Neural progenitor cell (in vitro differentiated cells): ENCODE data around the gene TCF4. TPM values are rescaled to one million over a fixed set of nuclear protein-coding genes. Genes with fewer than 3 reads are reported as not detected.

Experiments
- DNase-seq: peaks from one replicate; pipeline ENCODE4 v3.0.0-alpha.2; 2016; ENCODE audit warnings: low spot score
- H2AFZ ChIP-seq: fragments of 200-600 bp; sonication (generic); replicated peaks from 2 replicates; pipeline ENCODE4 v1.6.1; 2016; ENCODE audit warnings: antibody characterized with exemption
- H3F3A ChIP-seq: fragments of 200-600 bp; sonication (generic); 2 replicates; pipeline ENCODE4 v1.6.1; 2016; ENCODE audit warnings: antibody characterized with exemption, low read depth
- H3K27ac ChIP-seq: fragments of 200-600 bp; sonication (generic); 2 replicates; pipeline ENCODE4 v1.5.1; 2016; ENCODE audit warnings: mild to moderate bottlenecking
- H3K27me3 ChIP-seq: fragments of 200-600 bp; sonication (generic); 2 replicates; pipeline ENCODE4 v1.6.1; 2016; ENCODE audit warnings: mild to moderate bottlenecking, moderate library complexity
- H3K36me3 ChIP-seq: fragments of 200-600 bp; sonication (generic); 2 replicates; pipeline ENCODE4 v1.5.1; 2016
- H3K4me1 ChIP-seq: fragments of 200-600 bp; sonication (generic); 2 replicates; pipeline ENCODE4 v1.6.1; 2016; ENCODE audit warnings: mixed run types
- H3K4me2 ChIP-seq: fragments of 200-600 bp; sonication (generic); 2 replicates; pipeline ENCODE4 v1.6.1; 2016
- H3K4me3 ChIP-seq: fragments of 200-600 bp; sonication (generic); 2 replicates; pipeline ENCODE4 v1.5.1; 2016
- H3K79me2 ChIP-seq: fragments of 200-600 bp; sonication (generic); 2 replicates; pipeline ENCODE4 v1.6.1; 2016; ENCODE audit warnings: low read depth
- H3K9ac ChIP-seq: fragments of 200-600 bp; sonication (generic); 2 replicates; pipeline ENCODE4 v1.6.1; 2016
- H3K9me3 ChIP-seq: fragments of 200-600 bp; sonication (generic); 2 replicates; pipeline ENCODE4 v1.5.1; 2016; ENCODE audit warnings: low read depth
- H4K20me1 ChIP-seq: fragments of 200-600 bp; sonication (generic); 2 replicates; pipeline ENCODE4 v1.6.1; 2016; ENCODE audit warnings: low read depth
- H3K27ac Mint-ChIP-seq: 3 replicates; pipeline ENCODE4 v1.8.0; 2021; ENCODE audit warnings: mixed read lengths
- H3K27me3 Mint-ChIP-seq: 2 replicates; pipeline ENCODE4 v1.8.0; 2022; ENCODE audit warnings: low read depth, mild to moderate bottlenecking, inconsistent platforms, moderate library complexity, mixed read lengths; ENCODE audit not compliant: insufficient read depth
- H3K36me3 Mint-ChIP-seq: 3 replicates; pipeline ENCODE4 v1.8.0; 2021; ENCODE audit warnings: mixed read lengths
- H3K4me1 Mint-ChIP-seq: 3 replicates; pipeline ENCODE4 v1.8.0; 2021; ENCODE audit warnings: mixed read lengths
- H3K4me3 Mint-ChIP-seq: 3 replicates; pipeline ENCODE4 v1.8.0; 2021; ENCODE audit warnings: mild to moderate bottlenecking, moderate library complexity, mixed read lengths
- H3K9me3 Mint-ChIP-seq: 3 replicates; pipeline ENCODE4 v1.8.0; 2020; ENCODE audit warnings: mixed read lengths
- CTCF ChIP-seq: fragments of 200-600 bp; sonication (generic); IDR thresholded peaks from 2 replicates; pipeline ENCODE4 v1.5.1; 2017; ENCODE audit warnings: antibody characterized with exemption, mild to moderate bottlenecking
- EZH2 ChIP-seq: fragments of 200-600 bp; sonication (generic); IDR thresholded peaks from 2 replicates; pipeline ENCODE4 v1.6.1; 2017; ENCODE audit warnings: antibody characterized with exemption, mild to moderate bottlenecking, moderate library complexity
- EZH2phosphoT487 ChIP-seq: fragments of 200-600 bp; sonication (generic); IDR thresholded peaks from 2 replicates; pipeline ENCODE4 v1.6.1; 2017; ENCODE audit warnings: antibody characterized with exemption
- total RNA-seq: library from RNA; depleted of rRNA; stranded (reverse); fragments of >200 nt; gene quantifications from 2 replicates; pipeline ENCODE4 v1.2.3, GENCODE V29; 2015; ENCODE audit warnings: low replicate concordance

TCF4 gene
- total RNA-seq, 1 donor from 2014 or later, result 161 TPM

DNA sequence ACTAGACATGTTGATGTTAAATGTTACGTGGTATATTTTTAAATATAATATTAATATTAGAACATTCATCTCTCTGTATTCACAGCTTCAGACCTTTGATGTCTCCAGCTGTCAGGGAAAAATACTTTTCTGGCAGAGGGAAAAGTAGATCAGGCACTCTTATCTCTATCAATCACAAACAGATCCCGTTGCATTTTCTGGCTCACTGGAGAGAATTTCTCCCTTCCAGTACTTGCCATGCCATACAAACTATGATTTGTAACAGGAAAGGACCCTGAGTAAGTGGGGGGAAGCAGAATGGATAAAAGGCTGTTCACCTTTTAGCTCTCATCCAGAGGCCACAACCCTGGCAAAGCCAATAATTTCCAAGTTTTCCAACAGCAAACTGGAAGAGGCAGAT lies 158.0 kb downstream of the TCF4 start:
- DNase-seq, result no peak
- no peak overlapping the region for H3K27ac Mint-ChIP-seq
- no peaks in the 10 kb centered on the region for H3K36me3 ChIP-seq
- peaks cover 33% of the 10 kb centered on the region for H3K4me1 ChIP-seq
- peaks cover 13% of the 10 kb centered on the region for H3F3A ChIP-seq
- peaks cover 27% of the 10 kb centered on the region for H4K20me1 ChIP-seq
- H3K36me3 Mint-ChIP-seq, result peaks cover 33% of the 10 kb centered on the region
- no peak overlapping the region for H2AFZ ChIP-seq
- no peak overlapping the region for H3K4me2 ChIP-seq
- no peak overlapping the region for H3K27ac ChIP-seq
- no peaks in the 10 kb centered on the region for H3K9me3 ChIP-seq
- no peaks in the 10 kb centered on the region for H3K27me3 ChIP-seq
- no peak overlapping the region for H3K4me3 Mint-ChIP-seq
- H3K27me3 Mint-ChIP-seq, result no peaks in the 10 kb centered on the region
- peaks cover 2% of the 10 kb centered on the region for H3K9me3 Mint-ChIP-seq
- no peak overlapping the region for H3K4me3 ChIP-seq
- H3K9ac ChIP-seq, result no peak overlapping the region
- peaks cover 97% of the 10 kb centered on the region for H3K79me2 ChIP-seq
- no peak for TF ChIP-seq CTCF
- no peak for TF ChIP-seq EZH2
- TF ChIP-seq EZH2phosphoT487, result no peak
- H3K4me1 Mint-ChIP-seq, result peaks cover 24% of the 10 kb centered on the region

- no peak overlapping the region for H3K27ac Mint-ChIP-seq
- Histone ChIP-seq H3K36me3 (no peaks in the 10 kb centered on the region), H3F3A (peaks cover 8% of the 10 kb centered on the region), H3K27ac (no peak overlapping the region), H4K20me1 (peaks cover 40% of the 10 kb centered on the region), H3K27me3 (no peaks in the 10 kb centered on the region), H2AFZ (no peak overlapping the region), H3K4me1 (peaks cover 43% of the 10 kb centered on the region), H3K4me2 (no peak overlapping the region), H3K79me2 (peaks cover 100% of the 10 kb centered on the region), H3K9me3 (no peaks in the 10 kb centered on the region), H3K4me3 (no peak overlapping the region), H3K9ac (no peak overlapping the region)
- peaks cover 37% of the 10 kb centered on the region for H3K36me3 Mint-ChIP-seq
- peaks cover 4% of the 10 kb centered on the region for H3K9me3 Mint-ChIP-seq
- DNase-seq, result no peak
- H3K4me1 Mint-ChIP-seq, result peaks cover 33% of the 10 kb centered on the region
- no peak overlapping the region for H3K4me3 Mint-ChIP-seq
- no peak for TF ChIP-seq EZH2
- TF ChIP-seq CTCF, result no peak
- TF ChIP-seq EZH2phosphoT487, result no peak
- H3K27me3 Mint-ChIP-seq, result peaks cover 4% of the 10 kb centered on the region
These were observed 160.0 kb downstream of the TCF4 start for GRCh38 chr18:55427951-55428350.

DNA sequence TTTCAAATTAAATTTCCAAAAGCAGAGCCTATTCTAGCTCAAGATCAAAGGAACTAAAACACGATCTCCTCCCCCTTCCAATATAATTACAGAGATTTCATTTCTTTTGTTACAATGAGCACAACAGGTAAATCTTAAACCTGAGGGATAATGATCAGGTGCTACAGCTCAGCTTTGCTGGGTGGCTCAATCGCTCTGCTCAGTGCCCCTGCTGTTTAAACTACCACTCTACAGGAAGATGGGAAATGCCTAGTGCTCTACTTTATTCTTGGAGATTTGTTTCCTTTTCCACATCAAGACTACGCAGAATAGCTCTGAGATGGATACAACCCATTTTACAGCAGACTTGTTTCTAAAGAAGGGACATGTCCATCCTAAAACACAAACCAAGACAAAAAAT lies 162.3 kb downstream of the TCF4 start:
- TF ChIP-seq CTCF, result no peak
- no peak for TF ChIP-seq EZH2
- no peak for TF ChIP-seq EZH2phosphoT487
- Histone ChIP-seq H3K4me1 (peaks cover 63% of the 10 kb centered on the region), H3K36me3 (no peaks in the 10 kb centered on the region), H3K9me3 (no peaks in the 10 kb centered on the region), H4K20me1 (peaks cover 40% of the 10 kb centered on the region), H3K4me3 (no peak overlapping the region), H3K9ac (no peak overlapping the region), H3K4me2 (peak overlapping the region; percentile 48), H3K79me2 (peaks cover 100% of the 10 kb centered on the region), H2AFZ (no peak overlapping the region), H3K27me3 (no peaks in the 10 kb centered on the region), H3K27ac (no peak overlapping the region), H3F3A (peaks cover 14% of the 10 kb centered on the region)
- Mint-ChIP-seq H3K27ac (no peak overlapping the region), H3K4me3 (no peak overlapping the region), H3K36me3 (peaks cover 26% of the 10 kb centered on the region), H3K27me3 (peaks cover 4% of the 10 kb centered on the region), H3K4me1 (peaks cover 50% of the 10 kb centered on the region), H3K9me3 (peaks cover 3% of the 10 kb centered on the region)
- DNase-seq, result no peak
